ENCODE measurements around the gene GSTO1. TPM values are rescaled to one million over a fixed set of nuclear protein-coding genes. Genes with fewer than 3 reads are reported as not detected.

Gene GSTO1
- total RNA-seq, 1 donor from 2014 or later, result 189 TPM

DNA sequence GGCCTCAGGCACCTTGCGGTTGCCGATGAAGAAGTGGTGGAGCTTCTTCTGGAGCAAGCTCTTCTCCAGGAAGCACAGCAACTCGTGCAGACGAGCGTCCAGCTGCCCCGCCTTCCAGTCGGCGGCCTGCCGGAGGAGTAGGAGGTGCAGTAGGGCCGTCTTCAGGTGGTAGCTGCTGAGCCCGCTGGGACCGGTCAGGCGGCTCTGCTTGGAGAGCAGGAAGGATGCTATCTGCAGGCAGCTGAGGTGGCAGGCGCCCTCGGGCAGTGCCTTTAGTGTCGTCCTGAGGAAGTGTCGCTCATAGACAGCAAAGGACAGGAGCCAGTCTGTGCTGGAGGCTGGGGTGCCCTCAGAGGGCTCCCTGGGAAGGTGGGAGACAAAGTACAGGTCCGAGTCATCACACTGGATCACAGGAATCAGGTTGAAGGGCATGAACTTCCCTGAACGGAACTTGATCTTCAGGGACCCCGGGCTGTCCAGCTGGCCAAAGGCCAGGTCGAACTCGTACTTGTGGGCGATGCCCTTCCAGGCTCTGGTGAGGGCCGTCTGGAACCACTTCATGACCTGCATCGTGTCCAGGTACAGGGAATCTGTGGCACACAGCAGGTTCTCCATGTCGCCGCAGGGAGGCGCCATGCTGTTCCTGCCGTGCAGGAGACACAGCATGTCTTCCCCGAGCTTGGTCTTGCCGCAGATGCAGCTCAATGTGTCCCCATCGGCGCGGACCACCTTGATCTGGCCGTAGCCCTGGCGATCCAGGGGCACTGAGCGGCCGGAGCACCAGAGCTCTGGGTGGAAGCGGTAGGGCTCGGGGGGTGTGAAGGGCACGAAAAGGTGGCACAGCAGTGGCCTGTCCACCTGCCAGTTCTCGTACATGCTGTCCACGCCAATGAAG, 60.1 kb downstream of the GSTO1 start:
- H3K27ac ChIP-seq (replicated peaks), result peak overlapping the region; percentile 22
- TF ChIP-seq, protein P1, sequence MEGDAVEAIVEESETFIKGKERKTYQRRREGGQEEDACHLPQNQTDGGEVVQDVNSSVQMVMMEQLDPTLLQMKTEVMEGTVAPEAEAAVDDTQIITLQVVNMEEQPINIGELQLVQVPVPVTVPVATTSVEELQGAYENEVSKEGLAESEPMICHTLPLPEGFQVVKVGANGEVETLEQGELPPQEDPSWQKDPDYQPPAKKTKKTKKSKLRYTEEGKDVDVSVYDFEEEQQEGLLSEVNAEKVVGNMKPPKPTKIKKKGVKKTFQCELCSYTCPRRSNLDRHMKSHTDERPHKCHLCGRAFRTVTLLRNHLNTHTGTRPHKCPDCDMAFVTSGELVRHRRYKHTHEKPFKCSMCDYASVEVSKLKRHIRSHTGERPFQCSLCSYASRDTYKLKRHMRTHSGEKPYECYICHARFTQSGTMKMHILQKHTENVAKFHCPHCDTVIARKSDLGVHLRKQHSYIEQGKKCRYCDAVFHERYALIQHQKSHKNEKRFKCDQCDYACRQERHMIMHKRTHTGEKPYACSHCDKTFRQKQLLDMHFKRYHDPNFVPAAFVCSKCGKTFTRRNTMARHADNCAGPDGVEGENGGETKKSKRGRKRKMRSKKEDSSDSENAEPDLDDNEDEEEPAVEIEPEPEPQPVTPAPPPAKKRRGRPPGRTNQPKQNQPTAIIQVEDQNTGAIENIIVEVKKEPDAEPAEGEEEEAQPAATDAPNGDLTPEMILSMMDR (IDR thresholded peaks at IDR 0.05; ENCODE audit: borderline replicate concordance), result no peak
- no peaks in the 10 kb centered on the region for H3K9me3 ChIP-seq (replicated peaks)
- no peak for DNase-seq
- H3K27me3 ChIP-seq (ENCODE audit: low read depth), result no peaks in the 10 kb centered on the region
- H3K4me3 ChIP-seq, result no peak overlapping the region
- peaks cover 38% of the 10 kb centered on the region for H3K36me3 ChIP-seq
- H3K4me1 ChIP-seq, result peaks cover 100% of the 10 kb centered on the region
- intact Hi-C loops (cut with micrococcal nuclease), result no loop called here

DNA sequence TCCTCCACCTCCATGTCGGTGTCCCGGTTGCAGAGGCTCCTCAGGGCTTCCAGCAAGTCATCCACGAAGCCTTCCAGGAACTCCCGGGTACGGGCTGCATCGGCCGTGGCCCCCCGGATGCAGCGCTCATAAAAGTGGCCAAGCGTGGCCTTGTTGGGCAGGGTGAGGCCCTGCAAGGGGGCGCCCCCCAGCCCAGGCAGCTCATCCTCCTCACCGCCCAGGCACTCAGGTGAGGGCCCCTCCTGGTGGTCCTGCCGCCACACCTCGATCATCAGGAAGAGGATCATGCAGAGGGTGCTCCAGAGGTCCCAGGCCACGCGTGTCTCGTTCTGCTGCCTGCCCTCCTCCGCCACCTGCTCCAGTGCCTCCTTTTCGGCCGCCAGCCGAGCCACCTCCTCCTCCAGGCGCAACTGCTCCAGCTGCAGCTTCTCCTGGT, 60.8 kb downstream of the GSTO1 start:
- Histone ChIP-seq H3K4me1 (peaks cover 100% of the 10 kb centered on the region), H3K4me3 (no peak overlapping the region), H3K9me3 (replicated peaks) (no peaks in the 10 kb centered on the region), H3K27ac (replicated peaks) (no peak overlapping the region), H3K36me3 (peaks cover 38% of the 10 kb centered on the region), H3K27me3 (ENCODE audit: low read depth) (no peaks in the 10 kb centered on the region)
- intact Hi-C loops (cut with micrococcal nuclease), result no loop called here
- TF ChIP-seq, protein P1 (IDR thresholded peaks at IDR 0.05; ENCODE audit: borderline replicate concordance), result no peak
- DNase-seq, result no peak

DNA sequence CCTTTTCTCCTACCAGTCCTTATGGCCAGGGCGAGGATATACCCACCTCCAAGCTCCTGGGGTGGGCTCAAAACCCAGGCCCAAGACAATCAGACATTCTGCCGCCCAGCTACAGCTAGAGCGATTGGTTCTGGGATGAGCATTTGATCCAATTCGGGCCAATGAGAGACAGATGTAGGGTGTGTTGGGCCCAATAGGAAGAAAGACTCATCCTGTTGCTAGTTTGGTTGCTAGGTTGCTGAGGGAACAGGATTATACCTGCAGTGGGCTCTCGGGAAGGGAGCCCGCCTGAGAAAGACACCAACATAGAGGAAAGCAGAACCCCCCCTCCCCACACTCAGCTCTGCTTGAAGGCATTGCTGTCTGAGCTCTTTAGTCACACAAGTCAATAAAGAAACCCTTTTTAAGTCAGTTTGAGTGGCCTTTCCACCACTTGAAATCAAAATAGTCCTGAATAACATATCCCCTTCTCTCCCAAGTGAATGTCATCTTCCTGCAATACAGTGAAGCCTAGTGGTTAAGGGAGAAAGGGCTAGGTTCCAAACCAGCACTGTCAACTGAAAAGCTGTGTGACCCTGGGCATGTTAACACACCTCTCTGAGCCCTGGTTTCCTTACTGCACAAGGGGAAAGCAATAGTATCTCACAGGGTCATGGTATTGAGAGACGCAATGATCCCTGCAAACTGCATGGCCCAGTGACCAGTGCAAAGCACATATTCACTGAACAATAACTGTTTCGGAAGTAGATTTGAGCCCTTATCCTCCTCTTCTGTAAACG, 61.8 kb downstream of the GSTO1 start:
- peaks cover 100% of the 10 kb centered on the region for H3K4me1 ChIP-seq
- H3K4me3 ChIP-seq, result no peak overlapping the region
- H3K27ac ChIP-seq (replicated peaks), result peak overlapping the region; percentile 99
- TF ChIP-seq, protein P1 (IDR thresholded peaks at IDR 0.05; ENCODE audit: borderline replicate concordance), result no peak
- intact Hi-C loops (cut with micrococcal nuclease), result no loop called here
- no peaks in the 10 kb centered on the region for H3K27me3 ChIP-seq (ENCODE audit: low read depth)
- DNase-seq, result no peak
- peaks cover 38% of the 10 kb centered on the region for H3K36me3 ChIP-seq
- no peaks in the 10 kb centered on the region for H3K9me3 ChIP-seq (replicated peaks)

Small RNA genes lying within 50 kb of the gene (microRNA-seq; reads per million reads assigned to microRNA genes)
- gene MIR4482 (not detected), gene MIR609 (not detected)

Other genes starting within 250 kb of the GSTO1 start
- not detected for gene COL17A1, start 169.0 kb upstream of the GSTO1 start, total RNA-seq
- 6.0 TPM for gene SFR1, start 132.7 kb upstream of the GSTO1 start, total RNA-seq
- not detected for gene CFAP43, start 22.5 kb upstream of the GSTO1 start, total RNA-seq
- 0.80 TPM for gene GSTO2, start 14.3 kb downstream of the GSTO1 start, total RNA-seq
- gene ITPRIP, start 83.6 kb downstream of the GSTO1 start, total RNA-seq, result 35.4 TPM
- 3.5 TPM for gene CFAP58, start 98.9 kb downstream of the GSTO1 start, total RNA-seq

Measured in left ventricle myocardium inferior (tissue), 1 donor.